ENCODE data around the gene RASGRF1.
A peak's percentile ranks its signal among the peaks of the same experiment; 100 is the strongest.

RASGRF1 gene

GRCh38 chr15:78987556-78988360, 102.8 kb downstream of the RASGRF1 start:
- DNase-seq (ENCODE audit: low spot score) = no peak

- DNase-seq (ENCODE audit: low spot score) = no peak
These were observed 104.6 kb downstream of the RASGRF1 start for GRCh38 chr15:78985859-78986475.

- no peak for DNase-seq (ENCODE audit: low spot score)
These were observed 106.5 kb downstream of the RASGRF1 start for GRCh38 chr15:78984041-78984440.

- no peak for DNase-seq (ENCODE audit: low spot score)
These were observed 107.2 kb downstream of the RASGRF1 start for GRCh38 chr15:78983146-78983918.

GRCh38 chr15:78982736-78983135, 107.8 kb downstream of the RASGRF1 start:
- no peak for DNase-seq (ENCODE audit: low spot score)

- DNase-seq (ENCODE audit: low spot score) = no peak
These were observed 108.9 kb downstream of the RASGRF1 start for GRCh38 chr15:78981532-78982313.

GRCh38 chr15:78979456-78980320, 110.9 kb downstream of the RASGRF1 start:
- peak; percentile 87 for DNase-seq (ENCODE audit: low spot score)

GRCh38 chr15:78978601-78979179, 111.9 kb downstream of the RASGRF1 start:
- DNase-seq (ENCODE audit: low spot score) = no peak

- no peak for DNase-seq (ENCODE audit: low spot score)
These were observed 112.8 kb downstream of the RASGRF1 start for GRCh38 chr15:78977591-78978347.

GRCh38 chr15:78977091-78977571, 113.4 kb downstream of the RASGRF1 start:
- no peak for DNase-seq (ENCODE audit: low spot score)

- DNase-seq (ENCODE audit: low spot score) = no peak
These were observed 113.9 kb downstream of the RASGRF1 start for GRCh38 chr15:78976691-78977090.

GRCh38 chr15:78974272-78974918, 116.2 kb downstream of the RASGRF1 start:
- no peak for DNase-seq (ENCODE audit: low spot score)

GRCh38 chr15:78969687-78970349, 120.8 kb downstream of the RASGRF1 start:
- no peak for DNase-seq (ENCODE audit: low spot score)

- no peak for DNase-seq (ENCODE audit: low spot score)
These were observed 121.9 kb downstream of the RASGRF1 start for GRCh38 chr15:78968539-78969271.

GRCh38 chr15:78968114-78968513, 122.5 kb downstream of the RASGRF1 start:
- no peak for DNase-seq (ENCODE audit: low spot score)

- DNase-seq (ENCODE audit: low spot score) = no peak
These were observed 130.3 kb downstream of the RASGRF1 start for GRCh38 chr15:78960308-78960707.

GRCh38 chr15:78959360-78959759, 131.2 kb downstream of the RASGRF1 start:
- DNase-seq (ENCODE audit: low spot score) = no peak
